Amniotic epithelial cell (primary cell): ENCODE data around the gene SMAP1.

Experiments
- DNase-seq: peaks from one replicate; pipeline ENCODE4 v3.0.0-alpha.2; 2010; ENCODE audit warnings: low read depth

SMAP1 gene

GRCh38 chr6:70667711-70668498 is at the start of gene SMAP1:
Gene SMAP1, plus strand, starts transcription at chr6:70667883. Its CDS starts 141 bp downstream, at chr6:70668024.
- DNase-seq, result peak; percentile 79

GRCh38 chr6:70620746-70621145 is 46.9 kb upstream of the SMAP1 start:
- DNase-seq, result no peak

GRCh38 chr6:70622461-70622860 is 45.2 kb upstream of the SMAP1 start:
- DNase-seq, result no peak

GRCh38 chr6:70625436-70625835 is 42.2 kb upstream of the SMAP1 start:
- no peak for DNase-seq

GRCh38 chr6:70627500-70628254 is 40.0 kb upstream of the SMAP1 start:
- no peak for DNase-seq

GRCh38 chr6:70629929-70630328 is 37.8 kb upstream of the SMAP1 start:
- no peak for DNase-seq

GRCh38 chr6:70633870-70634269 is 33.8 kb upstream of the SMAP1 start:
- no peak for DNase-seq

GRCh38 chr6:70636596-70636995 is 31.1 kb upstream of the SMAP1 start:
- no peak for DNase-seq

- DNase-seq, result no peak
These were observed 29.2 kb upstream of the SMAP1 start for GRCh38 chr6:70638468-70638867.

- no peak for DNase-seq
These were observed 16.3 kb upstream of the SMAP1 start for GRCh38 chr6:70651326-70651905.

GRCh38 chr6:70652216-70652615 is 15.5 kb upstream of the SMAP1 start:
- no peak for DNase-seq

GRCh38 chr6:70657706-70658105 is 10.0 kb upstream of the SMAP1 start:
- no peak for DNase-seq

- DNase-seq, result no peak
These were observed 3.7 kb upstream of the SMAP1 start for GRCh38 chr6:70663881-70664466.

- no peak for DNase-seq
These were observed 977 bp upstream of the SMAP1 start for GRCh38 chr6:70666706-70667105.

- DNase-seq, result no peak
These were observed 400 bp upstream of the SMAP1 start for GRCh38 chr6:70667256-70667710.

GRCh38 chr6:70668499-70668812 is 773 bp downstream of the SMAP1 start:
- no peak for DNase-seq

- peak; percentile 56 for DNase-seq
These were observed 1.4 kb downstream of the SMAP1 start for GRCh38 chr6:70669133-70669532.

GRCh38 chr6:70672549-70672948 is 4.9 kb downstream of the SMAP1 start:
- DNase-seq, result no peak

GRCh38 chr6:70673054-70673453 is 5.4 kb downstream of the SMAP1 start:
- DNase-seq, result no peak

- DNase-seq, result peak; percentile 63
These were observed 5.9 kb downstream of the SMAP1 start for GRCh38 chr6:70673601-70674000.

- no peak for DNase-seq
These were observed 8.1 kb downstream of the SMAP1 start for GRCh38 chr6:70675822-70676221.

GRCh38 chr6:70676821-70677220 is 9.1 kb downstream of the SMAP1 start:
- DNase-seq, result no peak

- no peak for DNase-seq
These were observed 12.7 kb downstream of the SMAP1 start for GRCh38 chr6:70680396-70680795.
